Right lobe of liver (tissue), 6 donors: ENCODE data around the gene P2RX5. TPM values are rescaled to one million over a fixed set of nuclear protein-coding genes. Genes with fewer than 3 reads are reported as not detected.

Source experiments
- ATAC-seq, 4 donors: fragments of 200-7000 bp; cut with Tn5 transposase; one replicate each; pipeline ENCODE4 v1.9.1; 2020; ENCODE audit warnings: mild to moderate bottlenecking in 4 of 4, moderate library complexity in 4 of 4
- DNase-seq, 3 donors: peaks; one replicate each; pipeline ENCODE4 v3.0.0-alpha.2; 2020
- H3K27ac ChIP-seq, 3 donors: fragments of 200-600 bp; one replicate each; pipeline ENCODE4 v1.8.0; 2022
- H3K27me3 ChIP-seq, 2 donors: fragments of 200-600 bp; one replicate each; pipeline ENCODE4 v1.8.0; 2022
- H3K36me3 ChIP-seq, 4 donors: fragments of 200-600 bp; sonication (generic) in 1 of 4; one replicate each; pipeline versions ENCODE4 v1.5.1 to v1.8.0; 2017 to 2022; ENCODE audit warnings: control low read depth in 1 of 4
- H3K4me1 ChIP-seq, 4 donors: fragments of 200-600 bp; sonication (generic) in 1 of 4; one replicate each; pipeline versions ENCODE4 v1.5.1 to v1.8.0; 2017 to 2022; ENCODE audit warnings: control low read depth in 1 of 4
- H3K4me3 ChIP-seq, 3 donors: fragments of 200-600 bp; one replicate each; pipeline ENCODE4 v1.8.0; 2022
- H3K9me3 ChIP-seq, 4 donors: fragments of 200-600 bp; sonication (generic) in 1 of 4; one replicate each; pipeline versions ENCODE4 v1.5.1 to v1.8.0; 2017 to 2022; ENCODE audit warnings: control low read depth in 1 of 4
- CTCF ChIP-seq, 4 donors: fragments of 200-600 bp in 3 of 4; fragments of 450-650 bp in 1 of 4; IDR thresholded peaks; one replicate each; pipeline versions ENCODE4 v1.5.1 to v1.8.0; 2016 to 2022; ENCODE audit warnings: antibody characterized with exemption in 4 of 4, mild to moderate bottlenecking in 2 of 4
- POLR2A ChIP-seq: fragments of 450-650 bp; IDR thresholded peaks from one replicate; pipeline ENCODE4 v1.6.1; 2017; ENCODE audit warnings: antibody characterized with exemption, mild to moderate bottlenecking
- WGBS: methylation state at CpG from one replicate; pipeline ENCODE4 v1.1.6; 2018; ENCODE audit warnings: low coverage, low lambda C conversion rate; ENCODE audit not compliant: insufficient coverage; ENCODE audit errors: missing lambda C conversion rate; 5-methylcytosine and 5-hydroxymethylcytosine counted together
- intact Hi-C, 2 donors: fragments of 100-400 bp; cut with DNase I; formaldehyde crosslinking; loops; one replicate each; pipeline versions ENCODE4 v1.11.2 to v1.14.1; 2022
- total RNA-seq, 6 experiments: library from RNA; depleted of rRNA in 2 of 6; stranded (reverse); fragments of >200 nt in 2 of 6; fragmentation: NEBNext Ultra II Directional in 3 of 6; extraction: Animal tissue kit (Norgen Biotek cat#: 25700) in 3 of 6; gene quantifications; one replicate each; pipeline versions ENCODE4 v1.1.0 to v1.2.4, GENCODE V29; 2016 to 2023
- donor health status: DM: no; HTN: yes; CAD: no.
- donor health status: DM: no; HTN: no; CAD: no.
- donor health status: DM: no; HTN: no; CAD: no.
- donor health status: DM: no; HTN: yes; CAD: no.
- donor health status: DM: no; HTN: yes; CAD: no.

The P2RX5 gene
- total RNA-seq, 6 experiments from 2014 or later: 0.13 to 1.1 (median 0.40) TPM

- 53% methylated on average over 8 of the region's 19 CpGs for WGBS
- peak in 2 of 4 donors; percentile 17 to 45 for ATAC-seq
- H3K4me1 ChIP-seq: peaks cover 0 to 19% (median 0%) of the 10 kb centered on the region in 4 donors
- no peaks in the 10 kb centered on the region for H3K36me3 ChIP-seq
- DNase-seq: no peak
- no peaks in the 10 kb centered on the region for H3K9me3 ChIP-seq
- no peak for TF ChIP-seq CTCF (IDR thresholded peaks at IDR 0.05)
- no peak for TF ChIP-seq POLR2A
- H3K27me3 ChIP-seq: no peaks in the 10 kb centered on the region
- H3K4me3 ChIP-seq: no peak overlapping the region
- no peak overlapping the region for H3K27ac ChIP-seq
- intact Hi-C loops: no loop called here
Observed at GRCh38 chr17:3641717-3642486, 54.1 kb downstream of the P2RX5 start.

GRCh38 chr17:3641014-3641413 is 54.9 kb downstream of the P2RX5 start:
- peaks cover 0 to 16% (median 0%) of the 10 kb centered on the region in 4 donors for H3K4me1 ChIP-seq
- H3K4me3 ChIP-seq: no peak overlapping the region
- 53% methylated on average over 2 of the region's 3 CpGs for WGBS
- ATAC-seq (no peak), DNase-seq (no peak)
- TF ChIP-seq POLR2A (no peak), CTCF (IDR thresholded peaks at IDR 0.05) (no peak)
- intact Hi-C loops: no loop called here
- H3K27me3 ChIP-seq: no peaks in the 10 kb centered on the region
- H3K9me3 ChIP-seq: no peaks in the 10 kb centered on the region
- H3K36me3 ChIP-seq: no peaks in the 10 kb centered on the region
- H3K27ac ChIP-seq: no peak overlapping the region

- Histone ChIP-seq H3K9me3 (no peaks in the 10 kb centered on the region), H3K36me3 (no peaks in the 10 kb centered on the region), H3K27ac (peak overlapping the region in 2 of 3 donors; percentile 0 to 36), H3K4me3 (no peak overlapping the region), H3K4me1 (peaks cover 0 to 16% (median 0%) of the 10 kb centered on the region in 4 donors), H3K27me3 (no peaks in the 10 kb centered on the region)
- TF ChIP-seq POLR2A (no peak), CTCF (IDR thresholded peaks at IDR 0.05) (no peak)
- 34% methylated on average over 7 of the region's 7 CpGs for WGBS
- ATAC-seq (no peak), DNase-seq (peak in 1 of 3 donors; percentile 34)
- intact Hi-C loops: no loop called here
Observed at GRCh38 chr17:3639981-3640596, 55.9 kb downstream of the P2RX5 start.

- ATAC-seq (no peak), DNase-seq (no peak)
- peak overlapping the region; percentile 97 to 99 (median 98) for H3K27ac ChIP-seq
- H3K4me1 ChIP-seq: peaks cover 0 to 21% (median 3%) of the 10 kb centered on the region in 4 donors
- 0% methylated on average over 11 of the region's 31 CpGs for WGBS
- H3K36me3 ChIP-seq: no peaks in the 10 kb centered on the region
- no peaks in the 10 kb centered on the region for H3K9me3 ChIP-seq
- TF ChIP-seq CTCF (IDR thresholded peaks at IDR 0.05) (no peak), POLR2A (no peak)
- intact Hi-C loops: no loop called here
- H3K27me3 ChIP-seq: no peaks in the 10 kb centered on the region
- H3K4me3 ChIP-seq: peak overlapping the region; percentile 85 to 100 (median 98)
Observed at GRCh38 chr17:3636908-3637373, 59.0 kb downstream of the P2RX5 start.
